Measurements from ENCODE around the gene HPN. TPM values are rescaled to one million over a fixed set of nuclear protein-coding genes. Genes with fewer than 3 reads are reported as not detected.

Gene HPN
- total RNA-seq, 2 donors from 2014 or later: 0.31 TPM; not detected in 1

- Mint-ChIP-seq H3K27me3 (peaks cover 0 to 6% of the 10 kb centered on the region in 2 donors), H3K4me3 (no peak within 1 kb of the TSS), H3K27ac (peak within 1 kb of the TSS in 1 of 2 donors; percentile 5), H3K4me1 (ENCODE audit: low read depth in 2 of 2) (peaks cover 0 to 6% of the 10 kb centered on the region in 2 donors), H3K36me3 (no peaks in the 10 kb centered on the region), H3K9me3 (no peaks in the 10 kb centered on the region)
- ATAC-seq (no peak), DNase-seq (ENCODE audit: low spot score) (no peak)
Observed at GRCh38 chr19:35115177-35115951, 73.8 kb downstream of the HPN start, which contains the start of gene FXYD3. FXYD3 (plus strand) TSS chr19:35115823; CDS start chr19:35119377, 3,554 bp downstream.

Other genes with a start within 250 kb of the HPN start
- 1 to 10 TPM; 3.1 to 6.6 TPM for gene ZNF30, start 114.8 kb upstream of the HPN start, total RNA-seq
- gene ZNF792, start 77.5 kb upstream of the HPN start, total RNA-seq: 1 to 10 TPM; 7.7 to 8.2 TPM
- gene GRAMD1A, start 41.4 kb upstream of the HPN start, total RNA-seq: 100 to 1,000 TPM in 1 of 2 donors, 10 to 100 TPM in 1; 57.8 to 106 TPM
- gene SCN1B, start 11.3 kb upstream of the HPN start, total RNA-seq: under 1 TPM; 0.52 to 0.95 TPM
- gene FXYD3, start 74.1 kb downstream of the HPN start, total RNA-seq: not detected
- not detected for gene LGI4, start 93.3 kb downstream of the HPN start, total RNA-seq
- gene FXYD1, start 97.1 kb downstream of the HPN start, total RNA-seq: not detected
- gene FXYD7, start 101.5 kb downstream of the HPN start, total RNA-seq: not detected
- gene FXYD5, start 113.0 kb downstream of the HPN start, total RNA-seq: 100 to 1,000 TPM; 141 to 236 TPM
- gene FAM187B, start 187.0 kb downstream of the HPN start, total RNA-seq: not detected
- gene LSR, start 207.3 kb downstream of the HPN start, total RNA-seq: 1 to 10 TPM; 1.5 to 2.7 TPM
- gene USF2, start 227.2 kb downstream of the HPN start, total RNA-seq: 100 to 1,000 TPM in 1 of 2 donors, 10 to 100 TPM in 1; 90.4 to 102 TPM
- 1 to 10 TPM in 1 of 2 donors, under 1 TPM in 1; 0.92 to 2.4 TPM for gene HAMP, start 240.8 kb downstream of the HPN start, total RNA-seq

All from natural killer cell treated with Interleukin-12 subunit alpha and Interleukin-12 subunit beta and Interleukin-15 and Interleukin-18, amount 100 ng/mL, for 72 hours (primary cell).